H9 (cell line): ENCODE measurements around the gene BOD1L1. TPM values are rescaled to one million over a fixed set of nuclear protein-coding genes. Genes with fewer than 3 reads are reported as not detected.

Experiments used
- DNase-seq: peaks from one replicate; pipeline ENCODE4 v3.0.0-alpha.2; 2017
- H2AFZ ChIP-seq: one replicate; pipeline ENCODE4 v1.6.1; 2013; ENCODE audit warnings: mild to moderate bottlenecking, low read length, control low read depth, moderate library complexity
- H2AK5ac ChIP-seq: 2 replicates; pipeline ENCODE4 v1.6.1; 2013; ENCODE audit warnings: low read length, control low read depth, mixed read lengths; ENCODE audit not compliant: insufficient read length
- H2BK120ac ChIP-seq: one replicate; pipeline ENCODE4 v1.6.1; 2013; ENCODE audit warnings: low read depth, mild to moderate bottlenecking, low read length, control low read depth, inconsistent platforms; ENCODE audit not compliant: poor library complexity, severe bottlenecking
- H2BK12ac ChIP-seq: 2 replicates; pipeline ENCODE4 v1.6.1; 2013; ENCODE audit warnings: low read length, control low read depth, mixed read lengths, low read depth; ENCODE audit not compliant: insufficient read length
- H2BK15ac ChIP-seq: 2 replicates; pipeline ENCODE4 v1.6.1; 2013; ENCODE audit warnings: low read depth, low read length, control low read depth
- H2BK20ac ChIP-seq: one replicate; pipeline ENCODE4 v1.6.1; 2013; ENCODE audit warnings: low read depth, mild to moderate bottlenecking, low read length, control low read depth, inconsistent platforms; ENCODE audit not compliant: poor library complexity, severe bottlenecking
- H2BK5ac ChIP-seq: 2 replicates; pipeline ENCODE4 v1.6.1; 2013; ENCODE audit warnings: low read length, control low read depth, mixed read lengths; ENCODE audit not compliant: insufficient read length
- H3K14ac ChIP-seq: 2 replicates; pipeline ENCODE4 v1.6.1; 2013; ENCODE audit warnings: low read length, control low read depth; ENCODE audit not compliant: insufficient read depth
- H3K18ac ChIP-seq: 2 replicates; pipeline ENCODE4 v1.6.1; 2013; ENCODE audit warnings: low read depth, mild to moderate bottlenecking, mixed read lengths, low read length, control low read depth; ENCODE audit not compliant: insufficient read length
- H3K23ac ChIP-seq: 2 replicates; pipeline ENCODE4 v1.6.1; 2013; ENCODE audit warnings: low read length, control low read depth, mixed read lengths, low read depth; ENCODE audit not compliant: insufficient read length
- H3K23me2 ChIP-seq: 2 replicates; pipeline ENCODE4 v1.6.1; 2013; ENCODE audit warnings: low read depth, mild to moderate bottlenecking, mixed read lengths, low read length, control low read depth; ENCODE audit not compliant: insufficient read length, poor library complexity, severe bottlenecking
- H3K27ac ChIP-seq: 2 replicates; pipeline ENCODE4 v1.5.1; 2013; ENCODE audit warnings: low read length, control low read depth, mixed read lengths, low read depth; ENCODE audit not compliant: insufficient read length
- H3K27me3 ChIP-seq: 2 replicates; pipeline ENCODE4 v1.6.1; 2013; ENCODE audit warnings: low read length, control low read depth, inconsistent platforms; ENCODE audit not compliant: insufficient read depth
- H3K4ac ChIP-seq: 2 replicates; pipeline ENCODE4 v1.6.1; 2013; ENCODE audit warnings: low read depth, mild to moderate bottlenecking, control low read depth, inconsistent platforms, low read length, moderate library complexity
- H3K4me1 ChIP-seq: 2 replicates; pipeline ENCODE4 v1.6.1; 2013; ENCODE audit warnings: low read length, control low read depth, inconsistent platforms; ENCODE audit not compliant: insufficient read depth
- H3K4me2 ChIP-seq: 2 replicates; pipeline ENCODE4 v1.6.1; 2013; ENCODE audit warnings: low read length, control low read depth, mixed read lengths; ENCODE audit not compliant: insufficient read length, insufficient read depth
- H3K56ac ChIP-seq: 2 replicates; pipeline ENCODE4 v1.6.1; 2013; ENCODE audit warnings: low read depth, mild to moderate bottlenecking, mixed read lengths, low read length, control low read depth; ENCODE audit not compliant: insufficient read length
- H3K79me1 ChIP-seq: 2 replicates; pipeline ENCODE4 v1.6.1; 2013; ENCODE audit warnings: low read depth, mild to moderate bottlenecking, moderate library complexity, low read length, control low read depth, inconsistent platforms; ENCODE audit not compliant: insufficient read depth, poor library complexity, severe bottlenecking
- H3K79me2 ChIP-seq: 2 replicates; pipeline ENCODE4 v1.6.1; 2013; ENCODE audit warnings: low read length, control low read depth, inconsistent platforms; ENCODE audit not compliant: insufficient read depth
- H3K9ac ChIP-seq: 2 replicates; pipeline ENCODE4 v1.6.1; 2013; ENCODE audit warnings: low read length, control low read depth, mixed read lengths; ENCODE audit not compliant: insufficient read length; ENCODE audit errors: extremely low read depth
- H3K9me3 ChIP-seq: one replicate; pipeline ENCODE4 v1.6.1; 2013; ENCODE audit warnings: low read depth, low read length, inconsistent platforms; ENCODE audit not compliant: control insufficient read depth
- H3T11ph ChIP-seq: one replicate; pipeline ENCODE4 v1.6.1; 2013; ENCODE audit warnings: mild to moderate bottlenecking, low read length, control low read depth, inconsistent platforms
- H4K20me1 ChIP-seq: one replicate; pipeline ENCODE4 v1.6.1; 2013; ENCODE audit not compliant: control insufficient read depth, insufficient read length, insufficient read depth
- H4K5ac ChIP-seq: 2 replicates; pipeline ENCODE4 v1.6.1; 2013; ENCODE audit warnings: low read depth, mild to moderate bottlenecking, mixed read lengths, low read length, control low read depth; ENCODE audit not compliant: insufficient read length
- H4K8ac ChIP-seq: replicated peaks from 2 replicates; pipeline ENCODE4 v1.6.1; 2013; ENCODE audit warnings: low read length, control low read depth, mixed read lengths, low read depth; ENCODE audit not compliant: insufficient read length
- H4K91ac ChIP-seq: 2 replicates; pipeline ENCODE4 v1.6.1; 2013; ENCODE audit warnings: low read depth, mild to moderate bottlenecking, moderate library complexity, mixed read lengths, low read length, control low read depth; ENCODE audit not compliant: insufficient read length
- H3K27ac Mint-ChIP-seq, 3 experiments: 2 replicates in 2 of 3; 3 replicates in 1 of 3; pipeline ENCODE4 v1.8.0; 2020 to 2021; ENCODE audit warnings: mixed read lengths in 3 of 3, mild to moderate bottlenecking in 1 of 3, moderate library complexity in 1 of 3
- H3K27me3 Mint-ChIP-seq: 2 replicates; pipeline ENCODE4 v1.8.0; 2021; ENCODE audit warnings: low read depth, mild to moderate bottlenecking, moderate library complexity, mixed read lengths
- H3K36me3 Mint-ChIP-seq, 3 experiments: 2 replicates in 2 of 3; 3 replicates in 1 of 3; pipeline ENCODE4 v1.8.0; 2020 to 2021; ENCODE audit warnings: low read depth in 3 of 3, mixed read lengths in 3 of 3; ENCODE audit not compliant: insufficient read depth in 1 of 3
- H3K4me1 Mint-ChIP-seq, 2 experiments: 2 replicates each; pipeline ENCODE4 v1.8.0; 2020; ENCODE audit warnings: mixed read lengths in 2 of 2
- H3K4me3 Mint-ChIP-seq, 2 experiments: 2 replicates in 1 of 2; 3 replicates in 1 of 2; pipeline ENCODE4 v1.8.0; 2020 to 2021; ENCODE audit warnings: mild to moderate bottlenecking in 2 of 2, mixed read lengths in 2 of 2, moderate library complexity in 1 of 2
- H3K9me3 Mint-ChIP-seq, 2 experiments: 2 replicates in 1 of 2; 3 replicates in 1 of 2; pipeline ENCODE4 v1.8.0; 2020; ENCODE audit warnings: mild to moderate bottlenecking in 2 of 2, mixed read lengths in 2 of 2, moderate library complexity in 1 of 2
- CTCF ChIP-seq: fragments of 200-600 bp; sonication (generic); conservative IDR thresholded peaks from 3 replicates; pipeline ENCODE4 v1.8.0; 2021; ENCODE audit warnings: antibody characterized with exemption, mild to moderate bottlenecking
- WGBS: extraction: QIAGEN DNeasy Blood & Tissue Kit; methylation state at CpG from one replicate; pipeline ENCODE4 v1.1.7; 2013; ENCODE audit warnings: missing lambda C conversion rate, low lambda C conversion rate, mixed read lengths; ENCODE audit not compliant: insufficient read length; ENCODE audit errors: extremely low coverage; 5-methylcytosine and 5-hydroxymethylcytosine counted together
- total RNA-seq: library from RNA; stranded (reverse); gene quantifications from 2 replicates; pipeline ENCODE4 v1.2.1, GENCODE V29; 2021

BOD1L1 gene
- total RNA-seq, 1 experiment from 2014 or later = 37.8 TPM

DNA sequence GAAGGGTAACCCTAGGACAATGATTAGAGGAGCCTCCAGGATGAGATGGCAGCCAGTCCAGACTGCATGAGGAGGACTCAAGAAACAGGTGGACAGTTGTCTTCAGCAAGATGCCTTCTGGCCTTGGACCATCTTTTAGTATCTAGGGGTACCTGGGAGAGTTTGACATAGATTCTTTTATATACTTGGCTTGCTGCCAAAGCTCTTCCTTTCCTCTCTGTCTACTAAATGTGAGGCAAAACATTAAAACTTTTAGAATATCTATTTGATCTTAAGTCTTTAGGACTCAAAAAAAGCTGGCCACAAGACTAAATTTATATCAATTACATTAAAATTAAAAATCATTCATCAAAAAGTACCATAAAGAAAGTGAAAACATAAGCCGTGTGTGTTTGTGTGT, 64.6 kb downstream of the BOD1L1 start:
- H3K27me3 ChIP-seq = no peaks in the 10 kb centered on the region
- no peak overlapping the region for H4K5ac ChIP-seq
- TF ChIP-seq CTCF = no peak
- no peak overlapping the region for H2AFZ ChIP-seq
- H4K8ac ChIP-seq = no peak overlapping the region
- no peak overlapping the region for H3T11ph ChIP-seq
- Mint-ChIP-seq H3K27me3 (no peaks in the 10 kb centered on the region), H3K27ac (no peak overlapping the region), H3K4me3 (no peak overlapping the region), H3K36me3 (peaks cover 0 to under 1% (median 0%) of the 10 kb centered on the region in 3 experiments; a peak in 2 of 7 replicates), H3K4me1 (peaks cover 0 to 4% of the 10 kb centered on the region in 2 experiments; a peak in 1 of 4 replicates), H3K9me3 (no peaks in the 10 kb centered on the region)
- no peaks in the 10 kb centered on the region for H3K4me1 ChIP-seq
- H3K27ac ChIP-seq = no peak overlapping the region
- H3K9me3 ChIP-seq = no peaks in the 10 kb centered on the region
- H4K91ac ChIP-seq = no peak overlapping the region
- H2BK120ac ChIP-seq = no peak overlapping the region
- H3K23me2 ChIP-seq = no peaks in the 10 kb centered on the region
- no peak overlapping the region for H3K56ac ChIP-seq
- H3K4ac ChIP-seq = no peak overlapping the region
- H3K18ac ChIP-seq = no peak overlapping the region
- no peak overlapping the region for H2BK20ac ChIP-seq
- H3K14ac ChIP-seq = no peak overlapping the region
- H2BK12ac ChIP-seq = no peak overlapping the region
- H2AK5ac ChIP-seq = no peak overlapping the region
- H2BK15ac ChIP-seq = no peak overlapping the region
- no peak overlapping the region for H3K23ac ChIP-seq
- no peak overlapping the region for H3K9ac ChIP-seq
- WGBS = no CpG with 5 or more reads among the region's 1 CpG
- no peaks in the 10 kb centered on the region for H3K79me2 ChIP-seq
- H4K20me1 ChIP-seq = no peaks in the 10 kb centered on the region
- H2BK5ac ChIP-seq = no peak overlapping the region
- DNase-seq = no peak
- H3K79me1 ChIP-seq = no peaks in the 10 kb centered on the region
- no peak overlapping the region for H3K4me2 ChIP-seq
